Stimulated activated naive CD8-positive, alpha-beta T cell treated with anti-CD3 and anti-CD28 coated beads, Interleukin-15, amount 100 ng/mL, for 72 hours (primary cell): ENCODE measurements around the gene CCDC149.

Experiments used
- ATAC-seq: fragments of 150-1000 bp; cut with Tn5 transposase; 2 replicates; pipeline ENCODE4 v1.10.0; 2021; ENCODE audit warnings: mild to moderate bottlenecking, moderate library complexity
- DNase-seq, 2 donors: peaks; one replicate each; pipeline ENCODE4 v3.0.0; 2021 to 2022
- H3K27ac Mint-ChIP-seq, 2 donors: one replicate each; pipeline ENCODE4 v1.8.0; 2022; ENCODE audit warnings: mild to moderate bottlenecking in 2 of 2, mixed read lengths in 2 of 2, moderate library complexity in 2 of 2
- H3K27me3 Mint-ChIP-seq: one replicate; pipeline ENCODE4 v1.8.0; 2022; ENCODE audit warnings: mixed read lengths
- H3K4me1 Mint-ChIP-seq: one replicate; pipeline ENCODE4 v1.8.0; 2022; ENCODE audit warnings: mild to moderate bottlenecking, mixed read lengths
- H3K4me3 Mint-ChIP-seq, 2 donors: one replicate each; pipeline ENCODE4 v1.8.0; 2022; ENCODE audit warnings: mild to moderate bottlenecking in 2 of 2, mixed read lengths in 2 of 2, moderate library complexity in 1 of 2
- H3K9me3 Mint-ChIP-seq, 2 donors: one replicate each; pipeline ENCODE4 v1.8.0; 2022; ENCODE audit warnings: mixed read lengths in 2 of 2

CCDC149 gene

DNA sequence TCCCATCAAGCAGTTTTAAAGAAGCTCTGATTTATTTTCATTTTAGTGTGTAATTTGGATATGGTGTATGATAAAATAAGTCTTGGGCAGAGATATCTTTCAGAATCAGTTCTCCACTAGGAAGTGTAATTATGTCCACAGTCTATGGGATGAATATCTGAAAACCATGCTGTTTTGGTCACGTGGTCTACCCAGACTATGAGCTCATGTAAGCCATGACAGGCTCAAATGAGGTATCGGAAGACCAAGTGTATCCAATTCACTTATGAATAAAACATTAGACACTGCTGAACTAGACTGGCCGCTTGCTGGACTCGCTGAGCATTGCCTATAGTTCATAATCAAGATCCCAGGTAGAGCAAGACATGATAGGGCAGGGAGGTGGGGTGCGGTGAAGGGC is 66.9 kb downstream of the CCDC149 start:
- no peak overlapping the region for H3K4me3 Mint-ChIP-seq
- H3K27ac Mint-ChIP-seq, result no peak overlapping the region
- H3K4me1 Mint-ChIP-seq, result no peaks in the 10 kb centered on the region
- DNase-seq, result no peak
- no peaks in the 10 kb centered on the region for H3K9me3 Mint-ChIP-seq
- H3K27me3 Mint-ChIP-seq, result no peaks in the 10 kb centered on the region
- no peak for ATAC-seq

DNA sequence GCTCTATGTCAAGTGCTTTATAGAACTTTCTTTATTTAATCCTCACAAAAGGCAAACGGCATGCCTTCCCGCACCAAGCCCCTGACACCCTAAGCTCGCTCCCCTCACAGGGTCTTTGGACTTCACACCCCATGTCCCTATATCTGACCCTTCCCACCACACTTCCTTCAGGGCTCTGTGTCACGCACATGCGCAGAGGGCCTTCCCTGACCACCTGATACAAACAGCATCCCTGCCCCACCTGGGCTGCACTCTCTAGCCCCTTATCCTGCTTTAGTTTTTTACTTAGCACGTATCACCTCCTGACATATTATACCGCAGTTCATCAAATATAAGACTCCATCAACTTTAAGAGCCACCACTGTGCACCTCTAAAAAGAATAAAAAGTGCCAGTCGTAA is 67.7 kb downstream of the CCDC149 start:
- no peaks in the 10 kb centered on the region for H3K27me3 Mint-ChIP-seq
- H3K27ac Mint-ChIP-seq, result no peak overlapping the region
- ATAC-seq (no peak), DNase-seq (no peak)
- no peak overlapping the region for H3K4me3 Mint-ChIP-seq
- no peaks in the 10 kb centered on the region for H3K4me1 Mint-ChIP-seq
- no peaks in the 10 kb centered on the region for H3K9me3 Mint-ChIP-seq

DNA sequence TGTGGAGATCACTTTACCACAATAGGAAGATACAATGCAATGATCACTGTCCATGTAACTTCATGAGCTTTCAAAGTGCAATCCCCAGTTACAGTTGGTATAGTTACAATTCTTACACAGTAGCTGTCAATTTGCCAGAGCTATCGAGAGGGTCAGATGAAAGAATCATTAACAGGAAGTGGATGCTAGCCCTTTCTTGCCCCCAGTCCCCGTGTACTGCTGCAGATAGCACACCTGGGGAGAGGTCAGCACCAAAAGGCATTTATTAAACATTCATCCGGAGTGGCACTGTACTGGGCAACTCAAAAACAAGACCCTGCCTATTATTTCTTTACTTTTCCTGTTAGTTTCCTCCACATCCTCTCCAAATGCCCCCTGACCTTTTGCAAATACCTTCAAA is 69.7 kb downstream of the CCDC149 start:
- Mint-ChIP-seq H3K27me3 (no peaks in the 10 kb centered on the region), H3K4me3 (no peak overlapping the region), H3K9me3 (no peaks in the 10 kb centered on the region), H3K27ac (no peak overlapping the region), H3K4me1 (no peaks in the 10 kb centered on the region)
- DNase-seq (no peak), ATAC-seq (no peak)

DNA sequence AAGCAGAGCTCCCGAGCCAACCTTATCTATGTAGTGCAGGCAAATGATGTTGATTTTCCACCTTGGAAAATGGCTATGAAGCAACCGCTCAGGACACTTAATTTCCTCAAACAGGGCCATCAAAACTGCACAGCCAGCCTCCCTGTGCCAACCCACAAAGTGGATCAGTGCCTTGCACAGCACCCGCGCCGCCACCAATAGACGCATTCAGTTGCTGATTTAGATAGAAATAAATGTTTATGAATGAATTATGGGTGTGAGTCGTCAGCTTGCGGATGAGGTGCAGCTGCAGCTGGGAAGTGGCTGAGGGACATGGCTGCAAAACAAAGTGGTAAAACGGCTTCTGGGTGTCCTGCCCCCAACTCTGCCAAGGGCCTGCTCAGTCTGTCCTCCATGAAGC is 70.5 kb downstream of the CCDC149 start:
- DNase-seq (no peak), ATAC-seq (no peak)
- no peaks in the 10 kb centered on the region for H3K27me3 Mint-ChIP-seq
- no peak overlapping the region for H3K4me3 Mint-ChIP-seq
- no peaks in the 10 kb centered on the region for H3K4me1 Mint-ChIP-seq
- no peak overlapping the region for H3K27ac Mint-ChIP-seq
- H3K9me3 Mint-ChIP-seq, result no peaks in the 10 kb centered on the region

DNA sequence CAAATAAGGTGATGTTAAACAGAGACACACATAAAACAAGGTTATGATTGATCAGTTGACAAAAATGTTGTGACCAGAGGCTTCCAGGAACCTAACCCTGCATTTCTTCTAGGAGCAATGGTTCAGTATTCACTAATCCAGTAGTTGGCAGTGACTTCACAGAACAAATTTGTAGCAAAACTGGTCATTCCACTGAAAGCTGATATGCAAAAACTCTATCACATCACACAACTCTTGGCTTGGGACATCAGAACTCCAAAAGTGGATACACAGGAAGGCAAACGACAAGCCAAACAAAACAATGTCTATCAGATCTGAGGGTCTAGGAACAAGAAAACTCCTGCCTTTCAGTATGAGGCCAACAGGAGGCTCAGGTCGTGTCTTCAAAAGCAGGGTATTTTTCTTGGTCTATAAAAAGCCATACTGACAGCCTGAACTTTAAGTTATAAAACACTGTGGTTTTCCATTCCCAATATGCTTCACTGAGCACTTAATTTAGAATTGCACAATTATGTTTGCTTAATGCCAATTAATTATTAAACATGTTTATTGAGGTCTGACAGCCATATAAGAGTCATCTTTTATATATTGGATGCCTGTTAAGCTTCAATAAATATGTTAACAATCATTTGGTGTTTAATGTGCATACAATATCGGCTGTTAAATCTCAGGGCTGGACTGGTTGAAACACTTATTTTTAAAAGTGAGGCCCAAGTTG is 71.9 kb downstream of the CCDC149 start:
- H3K27me3 Mint-ChIP-seq, result no peaks in the 10 kb centered on the region
- no peak for DNase-seq
- no peak overlapping the region for H3K4me3 Mint-ChIP-seq
- no peaks in the 10 kb centered on the region for H3K9me3 Mint-ChIP-seq
- H3K4me1 Mint-ChIP-seq, result no peaks in the 10 kb centered on the region
- no peak for ATAC-seq
- no peak overlapping the region for H3K27ac Mint-ChIP-seq

DNA sequence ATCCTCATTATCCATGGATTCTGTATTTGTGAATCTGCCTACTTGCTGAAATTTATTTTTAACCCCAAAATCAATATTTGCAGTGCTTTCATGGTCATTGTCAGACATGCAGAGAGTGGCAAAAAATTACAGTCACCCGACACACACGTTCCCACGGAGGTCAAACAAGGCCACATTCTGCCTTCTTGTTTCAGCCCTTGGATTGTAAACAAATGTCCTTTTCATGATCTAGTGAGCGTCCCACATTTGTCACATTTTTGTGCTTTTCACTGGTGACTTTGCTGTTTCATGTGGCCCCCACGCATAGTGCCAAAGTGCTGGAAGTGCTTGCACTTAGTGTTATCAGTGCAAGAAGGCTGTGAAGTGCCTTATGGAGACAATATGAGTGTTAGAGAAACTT is 72.5 kb downstream of the CCDC149 start:
- Mint-ChIP-seq H3K4me3 (no peak overlapping the region), H3K4me1 (no peaks in the 10 kb centered on the region), H3K9me3 (no peaks in the 10 kb centered on the region), H3K27ac (no peak overlapping the region), H3K27me3 (no peaks in the 10 kb centered on the region)
- no peak for DNase-seq
- no peak for ATAC-seq

DNA sequence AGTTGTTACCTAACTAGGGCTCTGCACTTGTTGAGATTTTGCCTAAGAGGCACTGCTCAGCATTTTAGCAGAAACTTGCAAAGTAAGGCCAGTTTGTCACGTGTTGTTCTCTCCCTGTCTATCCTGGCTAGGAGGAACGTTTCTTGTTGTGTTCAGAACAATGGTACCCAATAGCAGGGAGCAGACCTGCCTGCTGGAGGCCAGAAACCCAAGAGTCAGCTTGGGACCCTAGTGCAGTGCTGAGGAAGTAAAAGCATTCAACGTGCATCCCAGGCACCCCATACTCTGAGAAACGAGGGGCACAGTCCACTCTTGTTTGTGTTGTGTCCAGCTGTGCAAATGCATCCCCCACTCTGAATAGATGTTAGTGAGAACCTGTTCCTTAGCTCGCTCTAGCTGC is 75.1 kb downstream of the CCDC149 start:
- Mint-ChIP-seq H3K4me3 (no peak overlapping the region), H3K27ac (no peak overlapping the region), H3K27me3 (no peaks in the 10 kb centered on the region), H3K9me3 (no peaks in the 10 kb centered on the region), H3K4me1 (no peaks in the 10 kb centered on the region)
- DNase-seq (no peak), ATAC-seq (no peak)

DNA sequence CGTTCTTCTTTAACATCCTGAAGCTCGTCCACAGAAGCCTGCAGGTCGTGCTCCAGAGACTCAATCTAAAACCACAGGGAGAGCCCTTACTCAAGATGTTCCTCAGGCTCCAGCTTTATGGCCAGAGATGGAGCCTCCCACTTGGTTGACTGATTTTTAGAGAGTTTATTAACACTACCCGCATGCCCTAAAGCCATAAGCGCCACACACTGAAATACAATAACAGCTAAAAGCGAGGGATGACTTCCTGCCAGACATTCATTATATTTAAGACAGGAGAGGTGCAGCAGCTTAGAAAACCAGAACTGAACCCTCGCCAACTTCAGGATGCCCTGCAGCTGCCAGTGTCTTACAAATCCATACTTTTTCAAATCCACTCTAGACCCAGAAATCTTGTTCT is 75.5 kb downstream of the CCDC149 start:
- H3K4me1 Mint-ChIP-seq, result no peaks in the 10 kb centered on the region
- H3K4me3 Mint-ChIP-seq, result no peak overlapping the region
- no peak overlapping the region for H3K27ac Mint-ChIP-seq
- DNase-seq, result no peak
- no peak for ATAC-seq
- H3K9me3 Mint-ChIP-seq, result no peaks in the 10 kb centered on the region
- no peaks in the 10 kb centered on the region for H3K27me3 Mint-ChIP-seq

DNA sequence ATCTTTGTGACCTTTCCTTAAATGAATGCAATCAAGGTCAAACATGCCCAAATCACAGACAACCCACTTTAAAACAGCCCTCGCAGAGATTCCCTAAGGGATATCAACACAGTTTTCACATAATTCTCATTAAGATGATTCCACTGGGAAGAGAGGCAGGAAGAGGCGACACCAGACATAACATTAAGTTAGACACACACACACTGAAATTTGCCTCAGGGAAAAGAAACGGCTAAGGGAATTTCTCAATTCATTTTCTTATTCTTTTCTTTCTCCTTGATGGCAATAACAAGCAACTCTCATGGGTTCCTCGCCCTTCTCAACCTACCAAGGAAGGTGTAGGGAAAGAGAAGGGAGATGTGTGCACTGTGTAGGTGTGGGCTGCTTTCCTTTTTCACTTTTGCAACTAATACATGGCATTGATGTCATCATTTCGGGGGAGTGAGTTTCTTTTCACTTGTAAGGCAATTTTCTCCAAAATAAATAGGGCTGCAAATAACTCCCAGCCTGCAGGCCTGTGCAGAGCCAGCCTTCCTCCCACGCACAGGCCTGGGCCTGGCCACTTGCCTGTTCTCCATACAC is 76.1 kb downstream of the CCDC149 start:
- ATAC-seq, result no peak
- Mint-ChIP-seq H3K4me1 (no peaks in the 10 kb centered on the region), H3K27me3 (no peaks in the 10 kb centered on the region), H3K4me3 (no peak overlapping the region), H3K27ac (no peak overlapping the region), H3K9me3 (no peaks in the 10 kb centered on the region)
- DNase-seq, result no peak

DNA sequence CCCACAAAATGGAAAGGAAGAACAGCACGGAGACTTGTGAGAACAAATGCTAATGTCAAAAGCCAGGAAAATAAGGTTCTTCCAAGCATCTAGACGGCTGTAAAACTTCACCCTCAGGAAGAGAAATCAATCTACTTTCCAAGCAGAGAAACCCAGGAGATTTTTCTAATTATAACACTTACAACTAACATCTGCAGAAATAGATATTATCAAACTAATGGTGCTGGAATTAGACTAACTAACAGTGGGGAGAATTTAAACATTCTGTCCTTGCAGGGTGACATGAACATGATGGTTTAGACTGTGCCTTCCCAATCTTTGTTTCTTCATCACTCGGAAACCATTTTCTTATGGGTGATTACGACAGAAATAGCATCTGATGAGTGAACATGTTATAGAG is 77.1 kb downstream of the CCDC149 start:
- H3K27me3 Mint-ChIP-seq, result no peaks in the 10 kb centered on the region
- DNase-seq, result no peak
- no peak for ATAC-seq
- no peak overlapping the region for H3K4me3 Mint-ChIP-seq
- no peaks in the 10 kb centered on the region for H3K4me1 Mint-ChIP-seq
- no peaks in the 10 kb centered on the region for H3K9me3 Mint-ChIP-seq
- H3K27ac Mint-ChIP-seq, result no peak overlapping the region

DNA sequence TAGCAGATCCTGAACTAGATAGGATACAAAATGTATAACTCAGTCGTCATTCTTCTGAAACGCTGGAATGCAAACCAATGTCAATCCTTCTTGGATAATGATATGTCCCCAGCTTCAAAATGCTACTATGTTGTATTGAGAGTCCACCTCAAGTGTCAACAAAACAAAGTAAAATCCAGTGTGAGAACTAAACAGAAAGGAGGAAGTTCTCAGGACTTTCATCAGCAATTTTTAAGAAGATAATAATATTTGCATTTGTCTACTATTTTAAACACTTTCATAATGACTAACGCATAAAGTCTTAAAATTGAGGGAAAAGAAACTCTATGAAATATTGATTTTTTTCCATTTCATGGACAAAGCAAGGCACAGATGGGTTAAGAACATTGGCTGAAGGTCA is 81.2 kb downstream of the CCDC149 start:
- H3K27ac Mint-ChIP-seq, result no peak overlapping the region
- no peaks in the 10 kb centered on the region for H3K9me3 Mint-ChIP-seq
- ATAC-seq, result no peak
- peaks cover 10% of the 10 kb centered on the region for H3K27me3 Mint-ChIP-seq
- no peak for DNase-seq
- no peaks in the 10 kb centered on the region for H3K4me1 Mint-ChIP-seq
- H3K4me3 Mint-ChIP-seq, result no peak overlapping the region

DNA sequence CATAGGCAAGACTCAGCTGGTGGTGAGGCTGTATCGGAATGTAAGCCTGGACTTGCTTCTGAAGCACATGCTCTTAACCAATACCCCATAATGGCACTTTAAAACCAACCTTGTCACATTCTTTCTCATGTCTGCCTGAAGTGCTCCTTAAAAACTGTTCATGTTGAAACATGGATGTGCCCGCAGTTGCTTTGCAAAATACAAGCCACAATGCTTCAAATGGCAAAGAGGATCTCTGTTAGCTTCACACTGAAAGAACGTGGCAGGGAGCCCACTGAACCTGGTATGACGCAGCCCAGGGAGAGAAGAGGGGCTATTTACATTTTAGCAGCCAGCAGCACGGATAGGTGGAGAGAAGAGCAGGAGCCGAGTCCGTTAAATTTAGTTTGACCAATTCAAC is 88.1 kb downstream of the CCDC149 start:
- Mint-ChIP-seq H3K9me3 (no peaks in the 10 kb centered on the region), H3K27ac (no peak overlapping the region), H3K4me1 (no peaks in the 10 kb centered on the region), H3K4me3 (no peak overlapping the region), H3K27me3 (peaks cover 10% of the 10 kb centered on the region)
- DNase-seq (no peak), ATAC-seq (no peak)

DNA sequence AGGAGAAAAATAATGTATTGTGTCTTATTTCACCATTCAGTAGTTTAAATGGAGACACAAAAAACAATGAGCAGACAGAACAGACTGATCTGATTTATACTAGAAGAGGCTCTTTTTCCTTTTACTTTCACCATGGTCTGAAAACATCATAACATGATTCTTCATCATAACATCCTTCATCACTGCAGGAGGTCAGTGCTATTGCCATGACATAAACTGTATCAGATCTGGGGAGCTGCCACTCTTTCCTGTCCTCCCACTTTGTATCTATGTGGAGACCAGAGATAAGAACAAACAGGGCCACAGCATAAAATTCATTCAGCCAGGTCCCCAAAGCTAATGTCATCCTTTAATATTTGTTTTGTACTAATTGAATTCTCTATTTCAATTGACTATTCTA is 92.3 kb downstream of the CCDC149 start:
- ATAC-seq (no peak), DNase-seq (no peak)
- no peaks in the 10 kb centered on the region for H3K27me3 Mint-ChIP-seq
- no peak overlapping the region for H3K4me3 Mint-ChIP-seq
- H3K9me3 Mint-ChIP-seq, result peaks cover 0 to 5% of the 10 kb centered on the region in 2 donors
- no peak overlapping the region for H3K27ac Mint-ChIP-seq
- no peaks in the 10 kb centered on the region for H3K4me1 Mint-ChIP-seq

DNA sequence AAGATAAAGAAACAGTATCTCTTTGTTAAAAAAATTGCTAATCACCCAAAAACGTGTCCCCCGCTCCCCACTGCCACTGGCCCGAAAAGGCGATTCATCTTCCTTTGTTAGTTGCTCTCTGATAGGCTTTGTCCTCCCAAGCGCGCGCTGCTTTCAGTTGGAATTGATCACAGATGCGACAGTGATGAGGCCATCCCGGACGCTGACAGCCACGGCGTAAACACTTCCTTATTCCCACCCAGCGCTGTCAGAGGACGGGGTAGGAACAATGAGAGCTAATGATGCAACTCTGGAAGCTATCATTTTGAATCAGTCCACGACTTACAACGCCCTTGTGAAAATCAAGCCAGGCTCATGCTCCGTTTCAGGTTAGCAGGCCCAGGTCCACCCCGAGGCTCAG is 96.0 kb downstream of the CCDC149 start:
- Mint-ChIP-seq H3K4me1 (no peaks in the 10 kb centered on the region), H3K9me3 (peaks cover 9 to 11% of the 10 kb centered on the region in 2 donors), H3K27ac (no peak overlapping the region), H3K4me3 (no peak overlapping the region), H3K27me3 (peaks cover 8% of the 10 kb centered on the region)
- ATAC-seq (no peak), DNase-seq (no peak)

DNA sequence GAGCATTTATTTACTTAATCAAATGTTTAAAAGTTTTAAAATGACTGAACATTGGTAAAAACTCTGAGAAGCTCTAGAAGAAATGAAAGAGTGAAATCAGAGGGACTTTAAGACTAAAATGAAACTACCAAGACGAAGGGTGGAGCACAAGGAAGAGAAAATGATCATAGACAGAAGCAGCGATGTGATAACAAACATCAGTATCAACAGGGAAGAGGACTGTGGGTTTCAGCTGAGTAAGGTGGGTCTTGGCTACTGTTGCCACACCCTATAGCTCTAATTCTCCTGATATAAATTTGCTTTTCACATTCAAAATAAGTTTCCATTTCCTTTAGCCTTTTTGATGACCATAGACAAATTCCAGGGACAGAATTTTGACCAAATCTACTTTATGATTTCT is 99.1 kb downstream of the CCDC149 start:
- H3K4me1 Mint-ChIP-seq, result no peaks in the 10 kb centered on the region
- ATAC-seq (no peak), DNase-seq (no peak)
- peaks cover 8% of the 10 kb centered on the region for H3K27me3 Mint-ChIP-seq
- H3K4me3 Mint-ChIP-seq, result no peak overlapping the region
- no peak overlapping the region for H3K27ac Mint-ChIP-seq
- H3K9me3 Mint-ChIP-seq, result peaks cover 9 to 11% of the 10 kb centered on the region in 2 donors

DNA sequence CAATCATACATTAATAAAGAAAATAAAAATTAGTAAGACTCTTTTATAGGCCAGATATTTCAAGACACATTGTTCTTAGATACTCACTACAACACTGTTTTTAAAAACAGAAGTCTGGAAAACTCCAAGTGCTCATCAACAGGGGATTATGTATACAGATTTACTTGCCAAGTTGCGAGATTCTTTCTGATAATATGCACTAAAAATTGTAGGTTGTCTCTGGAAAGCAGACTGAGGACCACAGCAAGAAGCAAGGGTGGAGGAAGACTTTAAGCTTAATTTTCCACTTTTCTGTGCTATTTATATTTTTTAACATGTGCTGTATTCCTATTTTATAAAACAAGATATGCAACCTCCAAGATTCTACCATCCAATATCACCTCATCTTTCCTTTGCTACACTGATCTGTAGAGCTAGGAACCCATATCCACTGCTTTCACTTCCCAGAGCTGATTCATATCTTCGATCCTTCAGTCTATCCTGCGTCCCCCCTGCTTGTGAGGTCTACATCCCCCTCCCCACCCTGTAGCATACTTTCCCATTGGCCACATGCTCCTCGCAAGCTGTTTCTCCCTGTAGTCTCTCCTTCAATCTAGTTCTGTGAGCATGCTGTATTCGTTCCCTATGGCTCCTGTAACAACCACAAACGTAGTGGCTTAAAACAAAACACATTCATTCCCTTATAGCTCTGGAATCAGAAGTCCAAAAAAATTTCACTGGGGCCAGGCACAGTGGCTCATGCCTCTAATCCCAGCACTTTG is 101.8 kb downstream of the CCDC149 start:
- Mint-ChIP-seq H3K27ac (no peak overlapping the region), H3K9me3 (peaks cover 4 to 11% of the 10 kb centered on the region in 2 donors), H3K27me3 (peaks cover 8% of the 10 kb centered on the region), H3K4me1 (no peaks in the 10 kb centered on the region), H3K4me3 (no peak overlapping the region)
- ATAC-seq (no peak), DNase-seq (no peak)
